B cell (primary cell): Measurements from ENCODE around the gene TUBA4B.

ENCODE experiments used
- EZH2 ChIP-seq: IDR thresholded peaks from 2 replicates; pipeline ENCODE4 v1.6.1; 2012; ENCODE audit warnings: borderline replicate concordance, low read depth, mild to moderate bottlenecking, moderate library complexity, low read length; ENCODE audit not compliant: insufficient read depth, poor library complexity, severe bottlenecking
- TF ChIP-seq, protein P1 (sequence below): fragments of 200-600 bp; IDR thresholded peaks from one replicate; pipeline ENCODE4 v1.8.0; 2022; ENCODE audit warnings: antibody characterized with exemption, mild to moderate bottlenecking

GRCh38 chr2:219229305-219230058 is 23.6 kb upstream of the TUBA4B start, which contains the start of the genes ANKZF1 and ATG9A:
- TF ChIP-seq, protein P1, sequence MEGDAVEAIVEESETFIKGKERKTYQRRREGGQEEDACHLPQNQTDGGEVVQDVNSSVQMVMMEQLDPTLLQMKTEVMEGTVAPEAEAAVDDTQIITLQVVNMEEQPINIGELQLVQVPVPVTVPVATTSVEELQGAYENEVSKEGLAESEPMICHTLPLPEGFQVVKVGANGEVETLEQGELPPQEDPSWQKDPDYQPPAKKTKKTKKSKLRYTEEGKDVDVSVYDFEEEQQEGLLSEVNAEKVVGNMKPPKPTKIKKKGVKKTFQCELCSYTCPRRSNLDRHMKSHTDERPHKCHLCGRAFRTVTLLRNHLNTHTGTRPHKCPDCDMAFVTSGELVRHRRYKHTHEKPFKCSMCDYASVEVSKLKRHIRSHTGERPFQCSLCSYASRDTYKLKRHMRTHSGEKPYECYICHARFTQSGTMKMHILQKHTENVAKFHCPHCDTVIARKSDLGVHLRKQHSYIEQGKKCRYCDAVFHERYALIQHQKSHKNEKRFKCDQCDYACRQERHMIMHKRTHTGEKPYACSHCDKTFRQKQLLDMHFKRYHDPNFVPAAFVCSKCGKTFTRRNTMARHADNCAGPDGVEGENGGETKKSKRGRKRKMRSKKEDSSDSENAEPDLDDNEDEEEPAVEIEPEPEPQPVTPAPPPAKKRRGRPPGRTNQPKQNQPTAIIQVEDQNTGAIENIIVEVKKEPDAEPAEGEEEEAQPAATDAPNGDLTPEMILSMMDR, result no peak
- no peak for TF ChIP-seq EZH2
